Middle frontal gyrus (tissue), 1 donor: Measurements from ENCODE around the gene PRCD.
"Not testable (repeated sequence)": the region's sequence is repeated elsewhere in the genome, so short reads cannot be mapped to it uniquely, and the experiment has no call there.

Experiments used
- DNase-seq: peaks from one replicate; pipeline ENCODE4 v3.0.0-alpha.2; 2015; ENCODE audit warnings: low spot score; ENCODE audit errors: extremely low spot score

Gene PRCD

DNA sequence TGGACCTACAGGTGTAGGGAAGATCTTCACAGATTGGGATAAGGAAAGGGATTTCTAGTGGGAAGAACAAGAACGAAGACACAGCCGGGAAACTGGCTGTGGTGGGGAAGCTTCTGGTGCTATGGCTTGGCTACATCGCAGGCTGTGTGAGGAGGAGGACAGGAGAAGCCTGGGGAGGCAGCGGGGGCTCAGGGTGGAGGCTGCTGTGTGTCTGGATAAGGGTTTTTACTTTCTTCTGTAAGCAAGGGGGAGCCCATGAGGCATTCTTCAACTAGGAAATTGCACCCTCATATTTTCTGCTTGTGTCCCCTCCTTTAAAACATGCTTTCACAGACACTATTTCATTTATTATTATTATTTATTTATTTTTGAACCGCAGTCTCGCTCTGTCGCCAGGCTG lies 35.7 kb upstream of the PRCD start:
- DNase-seq = no peak

DNA sequence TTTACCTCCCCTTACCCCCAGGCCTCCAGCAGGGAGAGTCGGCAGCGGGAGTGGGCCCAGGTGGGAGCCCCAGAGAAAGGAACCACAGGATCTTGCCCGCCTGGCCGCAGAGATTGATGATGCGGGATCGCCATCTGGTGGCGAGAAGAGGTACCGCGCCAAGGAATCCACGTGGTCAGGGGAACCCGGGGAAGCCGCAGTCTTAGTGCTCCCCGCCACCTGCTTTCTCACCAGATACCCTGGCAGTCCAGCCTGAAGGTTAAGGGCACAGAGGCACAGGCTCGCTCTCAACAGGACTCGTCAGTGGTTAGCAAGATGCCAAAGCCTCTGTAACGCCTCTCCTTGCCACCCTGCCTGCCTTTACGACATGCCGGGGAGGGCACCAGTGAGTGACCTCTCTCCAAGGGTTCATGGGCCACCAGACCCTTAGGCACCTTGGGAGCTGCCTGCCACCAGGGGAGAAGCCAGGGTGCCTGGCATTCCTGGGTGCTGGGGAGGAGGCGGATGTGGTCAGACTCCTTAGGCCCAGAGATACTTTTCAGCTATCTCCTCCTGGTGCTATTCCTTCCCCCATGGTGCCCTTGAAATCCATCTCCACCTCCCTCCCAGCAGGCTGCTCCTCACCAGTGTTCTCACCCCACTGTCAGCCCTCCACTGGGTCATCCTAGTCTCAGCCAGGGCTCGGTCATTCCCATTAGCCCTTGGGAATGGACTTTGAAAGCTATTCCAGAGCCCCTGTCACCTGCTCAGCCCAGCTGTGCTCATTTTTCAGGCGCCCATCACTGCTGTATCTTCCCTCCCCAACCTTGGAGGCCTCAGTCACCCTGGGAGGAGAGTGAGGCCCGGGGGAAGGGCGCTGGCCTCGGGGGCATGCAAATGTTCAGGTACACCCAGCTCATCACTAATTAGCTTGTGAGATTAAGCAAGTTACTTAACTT lies 33.2 kb upstream of the PRCD start:
- peak; percentile 81 for DNase-seq

DNA sequence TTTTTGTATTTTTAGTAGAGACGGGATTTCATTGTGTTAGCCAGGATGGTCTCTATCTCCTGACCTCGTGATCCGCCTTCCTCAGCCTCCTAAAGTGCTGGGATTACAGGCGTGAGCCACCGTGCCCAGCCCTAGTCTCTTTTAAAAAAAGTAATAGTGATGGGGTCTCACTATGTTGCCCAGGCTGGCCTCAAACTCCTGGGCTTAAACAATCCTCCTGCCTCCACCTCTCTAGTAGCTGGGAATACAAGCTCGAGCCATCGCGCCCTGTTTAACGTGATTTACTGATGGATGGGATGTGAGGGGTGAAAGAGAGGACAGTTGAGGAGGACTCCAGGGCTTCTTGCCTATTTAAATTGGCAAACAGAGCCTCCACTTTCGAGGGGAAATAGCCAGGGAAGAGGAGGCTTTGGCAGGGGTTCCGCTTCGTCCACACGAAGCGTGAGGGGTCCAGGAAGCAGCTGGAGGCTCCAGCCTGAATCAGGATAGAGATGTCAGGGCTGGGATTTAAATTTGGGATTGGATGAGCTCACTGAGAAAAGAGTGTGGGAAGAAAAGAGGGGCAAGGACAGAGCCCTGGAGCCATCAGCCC lies 31.3 kb upstream of the PRCD start:
- DNase-seq = not testable (repeated sequence)

DNA sequence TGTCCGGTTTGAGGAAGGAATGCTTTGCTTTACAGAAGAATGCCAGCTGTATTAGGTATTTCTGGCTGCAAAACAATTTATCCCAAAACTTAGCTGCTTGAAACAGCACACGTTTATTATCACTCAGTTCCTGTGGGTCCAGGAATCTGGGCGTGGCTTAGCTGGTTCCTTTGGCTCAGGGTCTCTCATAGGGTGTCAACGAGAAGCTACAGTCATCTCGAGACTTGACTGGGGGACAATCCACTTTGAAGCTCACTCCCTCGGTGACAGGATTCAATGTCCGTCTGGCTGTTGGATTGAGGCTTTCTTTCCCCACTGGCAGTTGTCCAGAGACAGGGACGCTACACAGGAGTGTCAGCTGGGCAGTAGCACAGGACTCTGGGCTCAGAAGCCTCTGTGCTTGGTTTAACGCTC lies 29.0 kb upstream of the PRCD start:
- no peak for DNase-seq

DNA sequence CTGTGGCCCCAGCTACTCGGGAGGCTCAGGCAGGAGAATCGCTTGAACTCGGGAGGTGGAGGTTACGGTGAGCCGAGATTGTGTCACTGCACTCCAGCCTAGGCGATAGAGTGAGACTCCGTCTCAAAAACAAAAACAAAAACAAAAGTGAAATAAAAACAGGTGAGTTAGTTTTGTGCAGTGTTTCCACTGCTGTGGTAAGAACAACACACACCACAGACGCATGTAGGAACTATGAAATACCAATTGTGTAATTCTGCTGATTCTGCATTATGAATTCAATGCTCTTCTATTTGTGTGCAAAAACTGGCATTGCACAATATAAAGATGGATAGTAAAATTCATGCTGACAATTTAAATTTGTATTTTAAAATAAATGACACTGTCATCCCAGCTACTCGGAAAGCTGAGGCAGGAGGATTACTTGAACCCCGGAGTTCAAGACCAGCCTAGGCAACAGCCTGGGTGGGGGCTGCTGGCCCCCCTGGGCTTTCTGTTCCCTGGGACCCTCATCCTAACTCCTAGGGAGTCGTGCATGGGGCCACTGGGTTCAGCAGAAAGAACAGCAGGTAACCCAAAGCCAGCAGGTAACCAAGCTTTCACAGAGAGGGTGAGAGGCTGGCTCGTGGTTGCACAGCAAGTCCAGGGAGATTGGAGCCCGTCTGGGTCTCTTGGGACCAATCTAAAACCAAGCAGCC lies 28.0 kb upstream of the PRCD start:
- DNase-seq = no peak

DNA sequence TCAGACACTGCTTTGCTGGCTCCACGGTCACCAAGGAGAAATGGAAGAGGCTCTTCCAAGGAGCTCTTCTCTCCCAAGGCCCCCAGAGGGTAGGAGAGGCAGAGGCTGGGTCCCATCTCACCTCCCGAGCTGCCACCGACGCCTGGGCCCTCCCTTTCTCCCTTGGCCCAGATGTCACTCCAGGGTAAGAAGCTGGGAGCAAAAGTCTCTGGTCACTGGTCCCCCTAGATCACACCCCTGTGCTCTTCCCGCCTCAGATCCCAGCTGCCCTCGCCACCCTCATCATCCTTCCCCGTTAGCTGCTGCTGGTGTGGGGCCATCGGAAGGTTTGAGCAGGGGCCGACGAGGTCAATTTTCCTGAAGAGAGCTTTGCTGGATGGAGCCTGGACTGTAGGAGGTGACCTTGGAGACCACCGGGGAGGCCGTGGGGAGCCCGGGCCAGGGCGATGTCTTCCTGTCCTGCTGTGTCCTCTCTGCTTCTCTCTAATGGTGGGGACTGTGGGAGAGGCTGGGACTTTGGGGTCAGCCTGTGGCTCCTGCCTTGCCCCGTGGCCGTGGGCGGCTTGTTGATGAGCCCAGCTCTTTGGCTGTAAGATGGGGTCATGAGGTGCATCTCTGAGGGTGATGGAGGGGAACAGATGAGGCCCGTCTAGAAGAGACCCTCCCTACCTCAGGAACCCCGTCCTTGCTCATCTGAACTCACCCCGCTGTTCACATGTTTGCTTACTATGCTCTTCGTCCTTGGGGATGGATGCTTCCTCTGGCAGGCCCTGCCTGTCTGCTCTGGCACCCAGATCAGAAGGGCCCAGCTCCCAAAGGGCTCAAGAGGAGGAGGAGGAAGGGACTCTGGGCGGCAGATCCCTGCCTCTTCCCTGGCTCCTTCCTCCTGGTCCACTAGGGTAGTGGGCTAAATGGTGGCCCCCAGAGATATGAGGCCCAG lies 27.2 kb upstream of the PRCD start:
- no peak for DNase-seq

DNA sequence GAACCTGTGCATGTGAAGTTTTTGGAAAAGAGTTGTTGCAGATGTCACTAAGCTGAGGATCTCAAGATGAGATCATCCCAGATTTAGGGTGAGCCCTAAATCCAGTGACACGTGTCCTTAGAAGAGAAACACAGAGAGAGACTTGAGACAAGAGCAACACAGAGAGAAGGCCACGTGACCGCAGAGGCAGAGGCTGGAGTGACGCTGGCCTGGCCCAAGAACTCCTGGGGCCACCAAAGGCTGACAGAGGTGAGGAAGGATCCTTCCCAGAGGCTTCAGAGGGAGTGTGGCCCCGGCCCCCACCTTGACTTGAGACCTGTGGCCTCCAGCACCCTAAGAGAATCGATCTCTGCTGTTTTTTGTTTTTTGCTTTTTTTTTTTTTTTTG lies 26.5 kb upstream of the PRCD start:
- no peak for DNase-seq

DNA sequence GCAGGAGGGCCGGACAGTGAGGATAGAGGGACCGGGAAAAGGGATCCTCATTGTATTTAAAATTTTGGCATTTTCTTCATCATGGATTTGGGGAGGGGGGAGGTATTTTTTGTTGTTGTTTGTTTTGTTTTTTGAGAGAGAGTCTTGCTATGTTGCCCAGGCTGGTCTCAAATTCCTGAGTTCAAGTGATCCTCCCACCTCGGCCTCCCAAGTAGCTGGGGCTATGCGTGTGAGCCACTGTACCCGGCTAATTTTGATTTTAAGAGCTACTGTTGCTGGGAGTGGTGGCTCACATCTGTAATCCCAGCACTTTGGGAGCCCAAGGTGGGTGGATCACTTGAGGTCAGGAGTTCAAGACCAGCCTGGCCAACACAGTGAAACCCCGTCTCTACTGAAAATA lies 25.5 kb upstream of the PRCD start:
- not testable (repeated sequence) for DNase-seq

DNA sequence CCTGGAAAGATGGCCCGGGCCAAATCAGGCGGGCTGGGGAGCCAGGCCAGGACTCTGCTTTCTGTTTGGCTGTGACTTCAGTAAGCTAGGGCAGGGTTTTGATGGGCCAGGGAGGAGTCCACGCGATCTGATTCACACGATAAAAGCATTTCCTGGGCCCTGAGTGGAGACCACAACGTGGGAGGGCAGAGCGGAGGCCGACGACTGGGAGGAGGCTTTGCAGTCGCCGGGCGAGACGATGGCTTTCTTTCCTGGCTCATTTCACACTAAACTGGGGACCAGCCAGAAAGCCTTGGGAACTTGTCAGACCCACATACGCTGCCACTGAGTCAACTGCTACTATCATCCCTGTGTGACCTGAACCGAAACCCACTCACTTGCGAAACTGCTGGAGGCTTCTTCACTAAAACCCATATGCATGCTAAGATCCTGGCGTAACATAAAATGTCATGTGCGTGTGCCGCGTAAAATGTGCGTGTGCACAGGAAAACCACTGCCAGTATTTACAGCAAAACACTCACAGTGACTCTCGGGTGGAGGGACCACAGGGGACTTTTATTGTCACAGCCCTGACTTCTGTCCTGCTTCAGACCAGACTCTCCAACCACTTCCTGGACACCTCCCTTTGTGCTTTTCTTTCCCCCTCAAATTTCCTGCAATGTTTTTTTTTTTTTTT lies 24.4 kb upstream of the PRCD start:
- no peak for DNase-seq

DNA sequence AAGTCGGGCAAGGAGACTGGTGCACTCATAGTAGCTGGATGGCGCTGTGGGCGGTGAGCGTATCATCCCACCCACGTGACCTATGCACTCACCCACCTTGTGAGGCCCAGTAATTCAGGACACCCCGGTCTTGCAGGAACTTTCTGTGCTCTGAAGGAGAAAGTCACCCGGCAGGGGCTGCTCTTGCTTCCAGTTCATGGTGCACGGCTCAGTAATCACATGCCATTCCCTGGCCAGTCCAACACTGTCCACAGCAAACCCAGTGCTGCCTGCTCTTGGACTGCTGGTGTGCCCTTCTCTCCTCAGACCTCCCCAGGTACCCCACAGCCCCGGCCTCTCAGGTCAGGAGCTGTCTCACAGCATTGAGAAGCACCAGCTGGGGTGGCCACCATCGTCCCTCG lies 22.2 kb upstream of the PRCD start:
- DNase-seq = no peak

DNA sequence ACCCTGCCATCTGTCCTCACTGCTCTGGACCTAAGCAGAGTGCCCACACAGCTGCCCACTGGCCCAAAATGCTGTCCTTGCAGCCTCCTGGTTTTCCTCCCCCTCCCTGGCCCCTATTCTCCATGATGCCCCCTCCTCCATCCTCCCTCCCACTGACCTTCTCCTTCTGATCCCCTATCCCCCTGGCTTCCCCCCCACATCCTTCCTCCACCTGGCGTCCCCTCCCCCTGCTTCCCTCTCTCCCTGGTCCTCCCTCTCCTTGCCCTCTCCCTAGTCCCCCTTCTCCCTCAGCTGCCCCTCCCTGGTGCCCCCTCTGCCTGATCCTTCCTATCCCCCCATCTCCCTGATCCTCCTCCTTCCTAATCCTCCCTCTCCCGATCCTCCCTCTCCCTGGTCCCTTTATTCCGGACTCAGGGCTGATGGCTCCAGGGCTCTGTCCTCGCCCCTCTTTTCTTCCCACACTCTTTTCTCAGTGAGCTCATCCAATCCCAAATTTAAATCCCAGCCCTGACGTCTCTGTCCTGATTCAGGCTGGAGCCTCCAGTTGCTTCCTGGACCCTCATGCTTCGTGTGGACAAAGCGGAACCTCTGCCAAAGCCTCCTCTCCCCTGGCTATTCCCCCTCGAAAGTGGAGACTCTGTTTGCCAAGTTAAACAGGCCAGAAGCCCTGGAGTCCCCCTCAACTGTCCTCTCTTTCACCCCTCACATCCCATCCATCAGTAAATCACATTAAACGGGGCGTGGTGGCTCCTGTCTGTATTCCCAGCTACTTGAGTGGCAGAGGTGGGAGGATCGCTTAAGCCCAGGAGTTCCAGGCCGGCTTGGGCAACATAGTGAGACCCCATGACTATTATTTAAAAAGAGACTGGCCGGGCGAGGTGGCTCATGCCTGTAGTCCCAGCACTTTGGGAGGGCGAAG lies 20.5 kb upstream of the PRCD start:
- no peak for DNase-seq

DNA sequence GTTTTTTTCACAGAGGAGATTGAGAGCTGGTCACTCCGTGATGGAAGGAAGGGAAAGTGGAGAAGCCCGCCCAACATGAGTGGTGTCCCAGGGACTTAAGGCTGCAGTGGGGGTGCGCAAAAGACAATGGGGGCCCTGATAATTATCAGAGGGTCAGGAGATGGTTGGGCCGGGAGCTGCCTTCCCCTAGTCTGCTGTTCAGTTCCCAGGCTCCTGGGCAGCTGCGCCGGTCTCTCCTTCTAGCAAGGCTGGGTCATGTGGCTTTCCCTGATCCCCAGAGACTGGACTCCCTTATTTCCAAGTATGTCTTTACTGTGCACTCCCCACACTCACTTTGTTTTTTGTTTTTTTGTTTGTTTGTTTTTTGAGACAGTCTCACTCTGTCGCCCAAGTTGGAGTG lies 18.6 kb upstream of the PRCD start:
- DNase-seq = no peak

DNA sequence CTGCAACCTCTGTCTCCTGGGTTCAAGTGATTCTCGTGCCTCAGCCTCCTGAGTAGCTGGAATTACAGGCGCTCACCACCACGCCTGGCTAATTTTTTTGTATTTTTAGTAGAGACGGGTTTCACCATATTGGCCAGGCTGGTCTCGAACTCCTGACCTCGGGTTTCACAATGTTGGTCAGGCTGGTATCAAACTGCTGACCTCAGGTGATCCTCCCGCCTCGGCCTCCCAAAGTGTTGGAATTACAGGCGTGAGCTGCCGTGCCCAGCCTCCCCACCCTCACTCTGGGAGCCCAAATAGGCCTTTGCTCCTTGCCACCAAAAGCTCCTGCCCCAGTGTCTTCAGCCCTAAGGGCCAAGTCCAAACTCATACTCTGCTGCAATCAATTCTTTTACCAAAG lies 18.2 kb upstream of the PRCD start:
- DNase-seq = not testable (repeated sequence)

DNA sequence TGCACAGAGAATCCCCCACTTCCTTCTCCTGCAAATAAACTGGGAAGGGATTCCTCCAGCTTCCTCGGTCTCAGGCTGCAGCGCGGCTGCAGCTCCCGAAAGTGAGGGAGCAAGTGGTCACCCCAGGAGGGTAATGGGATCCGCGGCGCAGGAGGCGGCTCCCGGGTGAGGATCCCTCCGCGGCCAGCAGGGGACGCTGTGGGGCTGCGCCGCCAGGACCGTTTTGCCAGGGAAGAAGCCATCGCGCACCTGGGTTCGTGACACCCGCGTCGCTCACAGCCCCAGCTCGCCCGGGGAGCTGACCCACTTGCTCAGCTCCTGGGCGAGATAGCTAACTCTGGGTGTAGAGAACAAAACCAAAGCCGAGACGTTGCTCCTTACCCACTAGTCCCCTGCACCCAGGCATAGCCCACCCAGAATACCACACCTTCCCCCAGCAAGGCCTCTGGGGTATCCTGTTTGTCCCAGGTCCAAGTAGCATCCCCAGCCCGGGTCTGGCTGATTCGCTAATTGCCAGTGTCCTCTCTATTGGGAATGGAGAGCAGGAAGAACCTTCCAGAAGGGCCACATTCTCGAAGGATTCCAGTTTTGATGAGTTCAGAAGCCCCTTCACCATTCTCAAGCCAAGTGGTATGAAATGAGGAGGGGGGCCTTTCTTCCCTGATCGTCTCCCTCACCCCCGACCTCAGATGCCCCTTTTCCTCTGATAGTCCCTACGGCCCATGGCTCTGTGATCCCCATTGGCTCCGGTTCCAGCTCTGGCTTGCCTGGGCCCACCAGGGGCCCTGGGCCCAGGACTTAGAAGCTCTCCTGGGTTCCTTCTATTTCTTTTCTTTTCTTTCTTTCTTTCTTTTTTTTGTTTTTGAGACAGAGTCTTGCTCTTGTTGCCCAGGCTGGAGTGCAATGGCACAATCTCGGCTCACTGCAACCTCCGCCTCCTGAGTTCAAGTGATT lies 16.5 kb upstream of the PRCD start:
- no peak for DNase-seq

DNA sequence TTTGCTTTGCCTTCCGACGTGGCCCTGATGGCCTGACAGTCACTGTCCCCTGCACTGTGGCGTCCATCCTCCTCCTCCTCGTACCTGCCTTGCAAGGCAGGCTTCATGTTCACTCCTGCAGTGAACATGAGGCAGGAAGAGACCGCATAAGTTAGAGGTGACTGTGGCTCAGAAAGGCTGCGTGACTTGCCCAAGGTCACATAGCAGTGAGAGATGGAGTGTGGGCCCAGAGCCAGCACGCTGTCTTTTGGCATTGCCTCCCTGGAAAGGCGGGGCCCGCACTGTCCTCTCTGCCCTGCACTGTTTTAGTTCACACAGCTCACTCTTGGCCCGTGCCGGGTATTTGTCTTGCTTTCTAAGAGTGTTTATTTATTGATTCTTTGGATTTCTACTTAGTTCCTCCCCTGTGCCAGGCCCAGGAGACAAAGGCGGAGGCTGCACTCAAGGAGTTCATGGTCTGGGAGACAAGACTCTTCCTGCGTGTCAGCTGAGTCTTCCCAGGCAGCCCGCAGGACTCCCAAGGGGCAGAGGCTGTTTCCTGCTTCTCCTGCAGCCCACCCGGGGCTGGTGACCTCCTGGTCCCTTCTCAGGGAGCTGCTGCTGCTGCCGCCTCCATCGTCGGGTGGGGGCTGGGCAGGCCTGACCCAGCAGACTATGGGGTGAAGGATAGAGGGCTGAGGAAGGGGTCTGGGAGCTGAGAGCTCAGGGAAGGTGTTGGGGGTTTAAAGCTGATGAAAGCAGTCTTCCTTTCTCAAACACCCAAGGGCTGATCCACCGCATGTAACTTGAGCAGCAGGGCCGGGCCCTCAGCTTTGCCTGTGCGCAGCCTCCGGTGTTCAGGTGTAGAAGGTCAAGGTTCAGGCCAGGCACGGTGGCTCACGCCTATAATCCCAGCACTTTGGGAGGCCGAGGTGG lies 15.0 kb upstream of the PRCD start:
- DNase-seq = no peak

DNA sequence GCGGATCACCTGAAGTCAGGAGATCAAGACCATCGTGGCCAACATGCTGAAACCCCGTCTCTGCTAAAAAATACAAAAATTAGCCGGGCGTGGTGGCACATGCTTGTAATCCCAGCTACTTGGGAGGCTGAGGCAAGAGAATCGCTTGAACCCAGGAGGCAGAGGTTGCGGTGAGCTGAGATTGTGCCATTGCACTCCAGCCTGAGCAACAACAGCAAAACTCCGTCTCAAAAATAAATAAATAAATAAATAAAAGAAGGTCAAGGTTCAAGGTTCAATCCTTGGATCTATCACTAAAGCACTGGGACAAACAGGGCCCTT lies 14.4 kb upstream of the PRCD start:
- DNase-seq = not testable (repeated sequence)

DNA sequence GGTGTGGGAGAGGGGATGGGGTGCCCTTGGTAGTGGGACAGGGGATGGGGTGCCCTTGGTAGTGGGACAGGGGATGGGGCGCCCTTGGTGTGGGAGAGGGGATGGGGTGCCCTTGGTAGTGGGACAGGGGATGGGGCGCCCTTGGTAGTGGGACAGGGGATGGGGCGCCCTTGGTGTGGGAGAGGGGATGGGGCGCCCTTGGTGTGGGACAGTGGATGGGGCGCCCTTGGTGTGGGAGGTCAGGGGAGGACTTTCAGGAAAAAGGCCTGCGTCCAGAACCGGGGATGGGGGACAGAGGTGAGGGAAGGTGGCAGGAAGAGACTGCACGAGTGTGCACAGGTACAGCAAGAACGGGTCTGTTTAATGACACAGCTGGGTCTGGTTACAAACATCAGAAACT lies 12.8 kb upstream of the PRCD start:
- not testable (repeated sequence) for DNase-seq
